ENCODE measurements around the gene RPL32. TPM values are rescaled to one million over a fixed set of nuclear protein-coding genes. Genes with fewer than 3 reads are reported as not detected.

The RPL32 gene
- polyA plus RNA-seq, 1 donor from 2014 or later = 1,160 TPM

- no peaks in the 10 kb centered on the region for H3K27me3 ChIP-seq (ENCODE audit: insufficient read depth, low read depth, low read length)
- H3K79me2 ChIP-seq (replicated peaks; ENCODE audit: insufficient read depth, low read length) = no peaks in the 10 kb centered on the region
- no peak overlapping the region for H3K9ac ChIP-seq (ENCODE audit: low read length)
- H3K4me3 ChIP-seq (ENCODE audit: low read length) = no peak overlapping the region
- H3K9me3 ChIP-seq (ENCODE audit: low read length) = no peaks in the 10 kb centered on the region
- H3F3A ChIP-seq (ENCODE audit: insufficient read depth, low read length, poor library complexity, severe bottlenecking) = no peaks in the 10 kb centered on the region
- no peaks in the 10 kb centered on the region for H3K36me3 ChIP-seq (ENCODE audit: insufficient read depth, low read length)
- no peak overlapping the region for H3K4me2 ChIP-seq (ENCODE audit: low read length)
- no peak overlapping the region for H2AFZ ChIP-seq (ENCODE audit: low read depth, low read length)
- no peaks in the 10 kb centered on the region for H4K20me1 ChIP-seq (ENCODE audit: insufficient read depth)
- TF ChIP-seq SMC3 (conservative IDR thresholded peaks at IDR 0.05; ENCODE audit: poor library complexity) (no peak), EZH2 (IDR thresholded peaks at IDR 0.05; ENCODE audit: borderline replicate concordance, insufficient read depth, low read length, poor library complexity, severe bottlenecking) (no peak), POLR2AphosphoS5 (IDR thresholded peaks at IDR 0.05) (no peak), CTCF (IDR thresholded peaks at IDR 0.05; ENCODE audit: poor library complexity, severe bottlenecking) (no peak), MXI1 (conservative IDR thresholded peaks at IDR 0.05; ENCODE audit: poor library complexity, severe bottlenecking) (no peak), EP300 (conservative IDR thresholded peaks at IDR 0.05; ENCODE audit: poor library complexity, severe bottlenecking) (no peak), TAF1 (IDR thresholded peaks at IDR 0.05; ENCODE audit: low read depth) (no peak), RAD21 (conservative IDR thresholded peaks at IDR 0.05) (no peak)
- TF ChIP-seq, protein P1, sequence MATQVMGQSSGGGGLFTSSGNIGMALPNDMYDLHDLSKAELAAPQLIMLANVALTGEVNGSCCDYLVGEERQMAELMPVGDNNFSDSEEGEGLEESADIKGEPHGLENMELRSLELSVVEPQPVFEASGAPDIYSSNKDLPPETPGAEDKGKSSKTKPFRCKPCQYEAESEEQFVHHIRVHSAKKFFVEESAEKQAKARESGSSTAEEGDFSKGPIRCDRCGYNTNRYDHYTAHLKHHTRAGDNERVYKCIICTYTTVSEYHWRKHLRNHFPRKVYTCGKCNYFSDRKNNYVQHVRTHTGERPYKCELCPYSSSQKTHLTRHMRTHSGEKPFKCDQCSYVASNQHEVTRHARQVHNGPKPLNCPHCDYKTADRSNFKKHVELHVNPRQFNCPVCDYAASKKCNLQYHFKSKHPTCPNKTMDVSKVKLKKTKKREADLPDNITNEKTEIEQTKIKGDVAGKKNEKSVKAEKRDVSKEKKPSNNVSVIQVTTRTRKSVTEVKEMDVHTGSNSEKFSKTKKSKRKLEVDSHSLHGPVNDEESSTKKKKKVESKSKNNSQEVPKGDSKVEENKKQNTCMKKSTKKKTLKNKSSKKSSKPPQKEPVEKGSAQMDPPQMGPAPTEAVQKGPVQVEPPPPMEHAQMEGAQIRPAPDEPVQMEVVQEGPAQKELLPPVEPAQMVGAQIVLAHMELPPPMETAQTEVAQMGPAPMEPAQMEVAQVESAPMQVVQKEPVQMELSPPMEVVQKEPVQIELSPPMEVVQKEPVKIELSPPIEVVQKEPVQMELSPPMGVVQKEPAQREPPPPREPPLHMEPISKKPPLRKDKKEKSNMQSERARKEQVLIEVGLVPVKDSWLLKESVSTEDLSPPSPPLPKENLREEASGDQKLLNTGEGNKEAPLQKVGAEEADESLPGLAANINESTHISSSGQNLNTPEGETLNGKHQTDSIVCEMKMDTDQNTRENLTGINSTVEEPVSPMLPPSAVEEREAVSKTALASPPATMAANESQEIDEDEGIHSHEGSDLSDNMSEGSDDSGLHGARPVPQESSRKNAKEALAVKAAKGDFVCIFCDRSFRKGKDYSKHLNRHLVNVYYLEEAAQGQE (IDR thresholded peaks at IDR 0.05; ENCODE audit: borderline replicate concordance) = no peak
- H3K9me2 ChIP-seq (ENCODE audit: insufficient read depth, low read length) = no peaks in the 10 kb centered on the region
- H3K27ac ChIP-seq (ENCODE audit: low read length) = no peak overlapping the region
Measured at GRCh38 chr3:12815719-12816118, 25.6 kb downstream of the RPL32 start.

DNA sequence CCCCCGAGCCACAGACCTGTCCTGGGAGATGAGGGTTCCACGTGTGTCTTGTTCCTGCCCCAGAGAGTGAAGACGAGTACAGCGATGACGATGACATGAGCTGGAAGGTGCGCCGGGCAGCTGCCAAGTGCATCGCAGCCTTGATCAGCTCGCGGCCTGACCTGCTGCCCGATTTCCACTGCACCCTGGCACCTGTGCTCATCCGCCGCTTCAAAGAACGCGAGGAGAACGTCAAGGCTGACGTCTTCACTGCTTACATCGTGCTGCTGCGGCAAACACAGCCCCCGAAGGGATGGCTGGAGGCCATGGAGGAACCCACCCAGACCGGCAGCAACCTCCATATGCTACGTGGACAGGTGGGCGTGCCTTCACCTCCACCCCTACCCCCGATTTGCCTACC is 26.3 kb downstream of the RPL32 start:
- Histone ChIP-seq H3K36me3 (ENCODE audit: insufficient read depth, low read length) (no peaks in the 10 kb centered on the region), H3K4me2 (ENCODE audit: low read length) (no peak overlapping the region), H2AFZ (ENCODE audit: low read depth, low read length) (no peak overlapping the region), H3K27ac (ENCODE audit: low read length) (no peak overlapping the region), H3K79me2 (replicated peaks; ENCODE audit: insufficient read depth, low read length) (no peaks in the 10 kb centered on the region), H3K9ac (ENCODE audit: low read length) (no peak overlapping the region), H3F3A (ENCODE audit: insufficient read depth, low read length, poor library complexity, severe bottlenecking) (no peaks in the 10 kb centered on the region), H3K9me3 (ENCODE audit: low read length) (no peaks in the 10 kb centered on the region), H3K27me3 (ENCODE audit: insufficient read depth, low read depth, low read length) (no peaks in the 10 kb centered on the region), H3K4me3 (ENCODE audit: low read length) (no peak overlapping the region), H4K20me1 (ENCODE audit: insufficient read depth) (no peaks in the 10 kb centered on the region), H3K9me2 (ENCODE audit: insufficient read depth, low read length) (no peaks in the 10 kb centered on the region)
- no peak for TF ChIP-seq EZH2 (IDR thresholded peaks at IDR 0.05; ENCODE audit: borderline replicate concordance, insufficient read depth, low read length, poor library complexity, severe bottlenecking)
- no peak for TF ChIP-seq RAD21 (conservative IDR thresholded peaks at IDR 0.05)
- TF ChIP-seq, protein P1 (IDR thresholded peaks at IDR 0.05; ENCODE audit: borderline replicate concordance) = no peak
- TF ChIP-seq CTCF (IDR thresholded peaks at IDR 0.05; ENCODE audit: poor library complexity, severe bottlenecking) = no peak
- no peak for TF ChIP-seq EP300 (conservative IDR thresholded peaks at IDR 0.05; ENCODE audit: poor library complexity, severe bottlenecking)
- no peak for TF ChIP-seq TAF1 (IDR thresholded peaks at IDR 0.05; ENCODE audit: low read depth)
- TF ChIP-seq MXI1 (conservative IDR thresholded peaks at IDR 0.05; ENCODE audit: poor library complexity, severe bottlenecking) = no peak
